ENCODE measurements around the gene SLAMF1.

DNA sequence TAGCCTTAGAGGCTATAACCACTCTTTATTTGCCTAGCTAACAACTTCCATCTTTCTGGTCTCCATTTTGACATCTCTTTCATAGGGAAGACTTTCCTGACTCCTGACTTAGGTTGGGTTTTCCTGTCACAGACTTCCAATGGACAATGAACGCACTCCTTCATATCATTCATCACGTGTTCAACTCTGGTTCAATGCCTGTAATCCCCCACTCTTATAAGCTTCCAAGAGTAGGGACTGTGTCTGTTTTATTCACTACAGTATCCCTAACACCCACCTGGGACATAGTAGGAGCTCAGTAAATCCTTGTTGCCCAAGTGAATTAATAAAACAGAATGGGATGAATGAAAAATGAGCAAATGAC lies 4.6 kb downstream of the SLAMF1 start:
- TF ChIP-seq, protein P1, sequence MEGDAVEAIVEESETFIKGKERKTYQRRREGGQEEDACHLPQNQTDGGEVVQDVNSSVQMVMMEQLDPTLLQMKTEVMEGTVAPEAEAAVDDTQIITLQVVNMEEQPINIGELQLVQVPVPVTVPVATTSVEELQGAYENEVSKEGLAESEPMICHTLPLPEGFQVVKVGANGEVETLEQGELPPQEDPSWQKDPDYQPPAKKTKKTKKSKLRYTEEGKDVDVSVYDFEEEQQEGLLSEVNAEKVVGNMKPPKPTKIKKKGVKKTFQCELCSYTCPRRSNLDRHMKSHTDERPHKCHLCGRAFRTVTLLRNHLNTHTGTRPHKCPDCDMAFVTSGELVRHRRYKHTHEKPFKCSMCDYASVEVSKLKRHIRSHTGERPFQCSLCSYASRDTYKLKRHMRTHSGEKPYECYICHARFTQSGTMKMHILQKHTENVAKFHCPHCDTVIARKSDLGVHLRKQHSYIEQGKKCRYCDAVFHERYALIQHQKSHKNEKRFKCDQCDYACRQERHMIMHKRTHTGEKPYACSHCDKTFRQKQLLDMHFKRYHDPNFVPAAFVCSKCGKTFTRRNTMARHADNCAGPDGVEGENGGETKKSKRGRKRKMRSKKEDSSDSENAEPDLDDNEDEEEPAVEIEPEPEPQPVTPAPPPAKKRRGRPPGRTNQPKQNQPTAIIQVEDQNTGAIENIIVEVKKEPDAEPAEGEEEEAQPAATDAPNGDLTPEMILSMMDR (IDR thresholded peaks at IDR 0.05) = no peak
- no peak for TF ChIP-seq POLR2AphosphoS5 (IDR thresholded peaks at IDR 0.05)
- no peak for TF ChIP-seq POLR2A (IDR thresholded peaks at IDR 0.05)
- no peak for TF ChIP-seq EP300 (IDR thresholded peaks at IDR 0.05)

All from upper lobe of left lung (tissue), 4 donors.